Activated T-helper 1 cell treated with Interleukin-2 at 50 U/mL for 16 hours (primary cell): ENCODE data around the gene FMN2.

Experiments used
- DNase-seq: peaks from one replicate; pipeline ENCODE4 v3.0.0-alpha.2; 2020; ENCODE audit warnings: low read depth

Gene FMN2

GRCh38 chr1:240198376-240198775 lies 106.7 kb downstream of the FMN2 start:
- DNase-seq: no peak

DNA sequence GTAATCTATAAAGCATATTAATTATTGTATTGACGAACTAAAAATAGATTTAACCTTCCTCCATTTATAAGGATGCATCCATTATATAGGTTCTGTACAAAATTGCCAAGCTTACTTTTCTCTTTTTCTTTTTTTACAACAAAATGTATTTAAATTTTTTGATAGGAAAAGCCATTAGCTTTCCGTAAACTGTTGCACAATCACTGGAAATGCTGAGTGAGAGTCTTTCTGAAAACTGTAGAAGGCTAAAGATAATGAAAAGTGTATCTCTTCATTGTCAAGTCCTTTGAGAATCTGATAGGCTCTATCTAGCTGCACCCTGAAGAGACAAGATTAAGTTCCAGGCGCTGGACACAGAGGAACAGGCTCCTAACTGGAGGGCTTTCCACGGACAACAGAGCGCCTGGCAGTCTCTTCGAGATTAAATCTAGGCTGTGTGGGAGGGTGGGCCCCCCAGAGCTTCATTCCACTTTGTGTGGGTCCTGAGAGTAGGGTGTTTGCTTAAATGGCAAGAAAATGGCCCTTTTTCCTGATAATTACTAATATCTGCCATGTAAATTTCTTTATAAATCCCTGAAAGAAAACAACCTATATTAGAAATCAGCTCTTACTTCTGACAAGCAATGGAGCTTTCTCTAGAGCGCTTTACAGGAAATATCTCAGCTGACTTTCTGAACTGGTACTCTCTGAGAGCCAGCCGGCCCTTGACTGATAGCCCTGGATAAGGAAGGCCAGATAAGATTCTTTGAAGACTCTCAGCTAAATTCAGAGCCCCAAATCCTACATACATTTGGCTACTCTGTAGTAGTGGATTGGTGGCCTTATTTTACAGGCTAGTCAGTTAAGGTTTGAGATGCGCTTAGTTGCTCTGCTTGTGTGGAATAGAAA lies 108.3 kb downstream of the FMN2 start:
- no peak for DNase-seq

- no peak for DNase-seq
These were observed 110.2 kb downstream of the FMN2 start for GRCh38 chr1:240201931-240202330.

DNA sequence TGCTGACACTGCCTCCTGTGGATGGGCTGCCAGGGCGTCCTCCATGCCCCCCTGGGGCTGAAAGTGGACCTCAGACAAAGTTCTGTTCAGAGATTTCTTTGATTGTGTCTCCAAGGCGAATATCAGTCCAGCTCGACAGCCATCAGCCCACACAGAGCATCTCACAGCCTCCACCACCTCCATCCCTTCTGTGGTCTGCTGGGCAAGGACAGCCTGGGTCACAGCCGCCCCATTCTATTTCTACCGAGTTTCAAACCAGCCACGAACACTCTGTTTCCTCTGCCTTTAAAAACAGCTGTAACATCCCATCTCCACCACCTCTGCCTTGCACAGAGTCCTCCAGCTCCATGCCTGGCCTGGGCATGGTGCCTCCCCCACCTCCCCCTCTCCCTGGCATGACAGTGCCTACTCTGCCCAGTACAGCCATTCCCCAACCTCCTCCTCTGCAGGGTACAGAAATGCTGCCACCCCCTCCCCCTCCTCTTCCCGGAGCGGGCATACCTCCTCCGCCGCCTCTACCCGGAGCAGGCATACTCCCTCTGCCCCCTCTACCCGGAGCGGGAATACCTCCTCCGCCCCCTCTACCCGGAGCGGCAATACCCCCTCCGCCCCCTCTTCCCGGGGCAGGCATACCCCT lies 115.5 kb downstream of the FMN2 start:
- no peak for DNase-seq

- DNase-seq: no peak
These were observed 118.3 kb downstream of the FMN2 start for GRCh38 chr1:240210026-240210425.

DNA sequence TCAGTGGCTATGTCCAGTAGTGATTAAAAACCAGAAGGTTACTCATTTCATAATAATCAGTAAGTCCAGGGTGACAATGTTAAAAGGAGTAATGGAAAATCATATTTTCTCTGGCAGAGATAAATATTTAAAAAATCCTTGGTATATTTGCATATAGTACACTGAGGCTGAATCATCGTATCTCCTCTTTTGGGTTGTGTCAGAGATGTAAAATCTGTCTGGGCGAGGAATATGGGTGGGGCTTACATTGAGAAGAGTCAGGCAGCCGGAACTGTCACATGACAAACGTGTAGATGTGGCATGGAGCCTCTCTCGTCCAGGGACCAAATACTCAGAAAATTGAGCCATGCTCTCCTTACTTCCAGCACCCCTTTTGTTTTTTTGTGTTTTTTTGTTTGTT lies 120.9 kb downstream of the FMN2 start:
- DNase-seq: no peak

GRCh38 chr1:240217403-240217802 lies 125.7 kb downstream of the FMN2 start:
- no peak for DNase-seq

- no peak for DNase-seq
These were observed 127.4 kb downstream of the FMN2 start for GRCh38 chr1:240219104-240219503.

- DNase-seq: no peak
These were observed 134.4 kb downstream of the FMN2 start for GRCh38 chr1:240226102-240226501.

GRCh38 chr1:240230816-240231215 lies 139.1 kb downstream of the FMN2 start:
- no peak for DNase-seq

DNA sequence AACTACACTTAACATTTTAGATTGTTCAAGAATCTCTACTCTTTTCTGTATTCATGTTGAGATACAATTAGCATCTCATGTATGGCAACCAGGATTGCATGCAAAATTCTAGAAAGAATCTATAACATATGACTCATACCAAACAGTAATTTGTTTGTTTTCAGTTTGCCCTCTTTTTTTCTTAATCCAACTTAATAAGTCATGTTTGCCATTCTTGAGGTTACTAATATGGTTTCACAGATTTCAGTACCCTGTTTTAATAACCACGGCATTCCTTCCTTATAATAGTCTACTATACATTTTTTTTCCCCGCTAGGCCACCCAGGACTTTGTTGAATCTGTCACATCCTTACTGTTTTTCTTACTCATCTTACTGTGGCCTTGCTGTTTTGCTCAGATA lies 140.8 kb downstream of the FMN2 start:
- no peak for DNase-seq

- DNase-seq: no peak
These were observed 143.0 kb downstream of the FMN2 start for GRCh38 chr1:240234485-240235210.

- no peak for DNase-seq
These were observed 144.0 kb downstream of the FMN2 start for GRCh38 chr1:240235521-240236288.

- no peak for DNase-seq
These were observed 145.6 kb downstream of the FMN2 start for GRCh38 chr1:240237305-240237721.

DNA sequence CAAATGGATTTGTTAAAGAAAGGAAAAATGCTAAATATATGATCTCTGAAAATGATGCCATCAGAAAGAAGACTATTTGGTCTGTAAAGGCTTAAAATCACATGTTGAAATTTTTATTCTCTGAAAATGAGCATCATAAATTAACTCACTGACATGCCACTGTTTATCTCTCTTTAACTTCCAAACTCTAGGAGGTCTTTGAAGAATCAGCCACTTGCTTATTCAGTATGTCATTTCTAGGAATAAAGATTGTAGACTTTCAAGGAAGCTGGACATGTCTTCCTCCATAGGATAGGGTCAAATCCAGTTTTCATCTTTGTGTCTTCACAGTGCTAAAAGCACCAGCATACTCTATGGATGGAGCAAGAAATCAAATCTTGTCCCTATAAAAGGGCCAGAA lies 147.6 kb downstream of the FMN2 start:
- DNase-seq: no peak

- DNase-seq: no peak
These were observed 149.6 kb downstream of the FMN2 start for GRCh38 chr1:240241278-240241677.

- DNase-seq: no peak
These were observed 151.0 kb downstream of the FMN2 start for GRCh38 chr1:240242601-240243144.

GRCh38 chr1:240244968-240245628 lies 153.4 kb downstream of the FMN2 start:
- no peak for DNase-seq

- no peak for DNase-seq
These were observed 153.9 kb downstream of the FMN2 start for GRCh38 chr1:240245629-240246020.

DNA sequence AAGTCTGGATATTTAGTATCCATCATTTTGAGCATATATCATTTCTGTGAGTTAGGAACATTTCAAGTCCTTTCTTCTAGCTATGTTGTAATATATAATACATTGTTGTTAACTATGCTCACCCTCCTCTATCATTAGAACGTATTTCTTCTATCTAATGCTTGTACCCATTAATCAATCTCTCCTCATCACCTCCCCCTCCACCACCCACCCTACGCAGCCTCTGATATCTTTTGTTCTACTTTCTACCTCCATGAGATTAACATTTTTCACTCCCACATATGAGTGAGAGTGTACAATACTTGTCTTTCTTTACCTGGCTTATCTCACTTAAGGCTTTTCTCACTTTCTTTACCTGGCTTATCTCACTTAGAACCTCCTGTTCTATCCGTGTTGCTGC lies 156.2 kb downstream of the FMN2 start:
- no peak for DNase-seq

DNA sequence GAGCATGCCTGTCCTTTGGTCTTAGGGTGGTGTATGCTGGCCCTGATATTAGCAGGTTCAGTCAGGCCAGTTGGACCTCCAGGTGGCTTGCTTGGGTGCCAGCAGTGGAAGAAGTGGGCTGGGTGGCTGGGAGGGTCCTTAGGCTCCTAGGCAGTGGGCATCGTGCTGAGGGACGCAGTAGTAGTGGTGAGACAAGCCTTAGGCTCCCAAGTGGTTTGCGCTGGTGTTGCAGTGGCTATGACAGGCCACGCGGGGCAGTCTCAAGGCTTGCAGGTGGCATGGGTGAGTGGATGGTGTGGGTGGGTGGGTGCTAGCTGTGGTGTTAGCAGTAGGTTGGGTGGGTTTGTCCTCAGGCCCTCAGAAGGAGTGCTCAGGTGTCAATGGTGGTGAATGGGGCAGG lies 162.3 kb downstream of the FMN2 start:
- DNase-seq: no peak
